ENCODE measurements around the gene EFCAB13. TPM values are rescaled to one million over a fixed set of nuclear protein-coding genes. Genes with fewer than 3 reads are reported as not detected.

EFCAB13 gene
- total RNA-seq, 6 experiments from 2014 or later = 0.59 to 1.8 (median 1.2) TPM

GRCh38 chr17:47311420-47311819 is 12.3 kb upstream of the EFCAB13 start:
- TF ChIP-seq CTCF (IDR thresholded peaks at IDR 0.05) = no peak
- Mint-ChIP-seq H3K9me3 (no peaks in the 10 kb centered on the region), H3K4me1 (ENCODE audit: low read depth) (peaks cover 28% of the 10 kb centered on the region), H3K27ac (no peak overlapping the region), H3K36me3 (ENCODE audit: low read depth) (no peaks in the 10 kb centered on the region), H3K27me3 (ENCODE audit: insufficient read depth) (no peaks in the 10 kb centered on the region; the same call in none of the 2 replicates), H3K4me3 (no peak overlapping the region)
- DNase-seq = no peak

GRCh38 chr17:47315451-47316266 is 8.1 kb upstream of the EFCAB13 start:
- DNase-seq = peak; percentile 82
- H3K36me3 Mint-ChIP-seq (ENCODE audit: low read depth) = no peaks in the 10 kb centered on the region

GRCh38 chr17:47316311-47316710 is 7.4 kb upstream of the EFCAB13 start:
- Mint-ChIP-seq H3K36me3 (ENCODE audit: low read depth) (peaks cover 5% of the 10 kb centered on the region), H3K4me3 (peak overlapping the region; percentile 50), H3K9me3 (peaks cover 13% of the 10 kb centered on the region), H3K27me3 (ENCODE audit: insufficient read depth) (no peaks in the 10 kb centered on the region), H3K4me1 (ENCODE audit: low read depth) (peaks cover 38% of the 10 kb centered on the region), H3K27ac (peak overlapping the region; percentile 56)
- TF ChIP-seq CTCF (IDR thresholded peaks at IDR 0.05) = no peak
- DNase-seq = peak; percentile 19

More at GRCh38 chr17:47315451-47316266, 8.1 kb upstream of the EFCAB13 start:
- Mint-ChIP-seq H3K9me3 (peaks cover 6% of the 10 kb centered on the region), H3K4me1 (ENCODE audit: low read depth) (peaks cover 38% of the 10 kb centered on the region), H3K27ac (peak overlapping the region; percentile 77), H3K4me3 (peak overlapping the region; percentile 50), H3K27me3 (ENCODE audit: insufficient read depth) (no peaks in the 10 kb centered on the region)
- TF ChIP-seq CTCF (IDR thresholded peaks at IDR 0.05) = peak; percentile 90

- DNase-seq = no peak
- peaks cover 38% of the 10 kb centered on the region for H3K4me1 Mint-ChIP-seq (ENCODE audit: low read depth)
- H3K27me3 Mint-ChIP-seq (ENCODE audit: insufficient read depth) = no peaks in the 10 kb centered on the region
- no peak for TF ChIP-seq CTCF (IDR thresholded peaks at IDR 0.05)
- H3K36me3 Mint-ChIP-seq (ENCODE audit: low read depth) = peaks cover 6% of the 10 kb centered on the region
- H3K9me3 Mint-ChIP-seq = peaks cover 15% of the 10 kb centered on the region
- H3K27ac Mint-ChIP-seq = no peak overlapping the region
- H3K4me3 Mint-ChIP-seq = no peak overlapping the region
Observed at GRCh38 chr17:47317119-47317518, 6.6 kb upstream of the EFCAB13 start.

GRCh38 chr17:47318197-47318918 is 5.4 kb upstream of the EFCAB13 start:
- Mint-ChIP-seq H3K9me3 (peaks cover 15% of the 10 kb centered on the region), H3K27ac (no peak overlapping the region), H3K27me3 (ENCODE audit: insufficient read depth) (no peaks in the 10 kb centered on the region; the same call in none of the 2 replicates), H3K36me3 (ENCODE audit: low read depth) (peaks cover 6% of the 10 kb centered on the region), H3K4me1 (ENCODE audit: low read depth) (peaks cover 43% of the 10 kb centered on the region), H3K4me3 (no peak overlapping the region)
- DNase-seq = no peak
- TF ChIP-seq CTCF (IDR thresholded peaks at IDR 0.05) = no peak

Data from HFFc6 (cell line).